Activated CD8-positive, alpha-beta T cell treated with anti-CD3 and anti-CD28 coated beads for 36 hours (primary cell): ENCODE data around the gene TEKT5. TPM values are rescaled to one million over a fixed set of nuclear protein-coding genes. Genes with fewer than 3 reads are reported as not detected.

Source experiments
- ATAC-seq: fragments of 200-7000 bp; cut with Tn5 transposase; one replicate; pipeline ENCODE4 v1.10.0; 2021; ENCODE audit warnings: mild to moderate bottlenecking, moderate library complexity
- CTCF ChIA-PET: fragments of 350-600 bp; sonication (Branson Sonifier 250); formaldehyde crosslinking; loops from one replicate; lab custom pipeline; 2021; ENCODE audit warnings: antibody characterized with exemption; lab: Charles Lee
- POLR2A ChIA-PET: fragments of 350-600 bp; sonication (Branson Sonifier 250); formaldehyde crosslinking; loops from one replicate; lab custom pipeline; 2021; ENCODE audit warnings: antibody characterized with exemption; lab: Charles Lee
- DNase-seq: peaks from one replicate; pipeline ENCODE4 v3.0.0-alpha.2; 2020
- H3K27ac Mint-ChIP-seq: one replicate; pipeline ENCODE4 v1.8.0; 2021; ENCODE audit warnings: mild to moderate bottlenecking, mixed read lengths
- H3K27me3 Mint-ChIP-seq: one replicate; pipeline ENCODE4 v1.8.0; 2021; ENCODE audit warnings: mixed read lengths
- H3K36me3 Mint-ChIP-seq: one replicate; pipeline ENCODE4 v1.8.0; 2021; ENCODE audit warnings: low read depth, mixed read lengths
- H3K4me1 Mint-ChIP-seq: one replicate; pipeline ENCODE4 v1.8.0; 2021; ENCODE audit warnings: low read depth, mixed read lengths
- H3K4me3 Mint-ChIP-seq: one replicate; pipeline ENCODE4 v1.8.0; 2021; ENCODE audit warnings: mild to moderate bottlenecking, moderate library complexity, mixed read lengths
- H3K9me3 Mint-ChIP-seq: one replicate; pipeline ENCODE4 v1.8.0; 2021; ENCODE audit warnings: mixed read lengths
- intact Hi-C: fragments of 100-400 bp; cut with micrococcal nuclease; formaldehyde crosslinking; loops from one replicate; pipeline ENCODE4 v1.10.0; 2022
- total RNA-seq, 2 experiments: library from RNA; stranded (reverse); gene quantifications; one replicate each; pipeline ENCODE4 v1.2.3, GENCODE V29; 2021
- TF ChIP-seq, protein P1 (sequence below): fragments of 200-600 bp; IDR thresholded peaks from one replicate; pipeline ENCODE4 v1.8.0; 2022; ENCODE audit warnings: antibody characterized with exemption, mild to moderate bottlenecking

The TEKT5 gene
- total RNA-seq, 2 experiments from 2014 or later, result 0.16 to 0.43 TPM

DNA sequence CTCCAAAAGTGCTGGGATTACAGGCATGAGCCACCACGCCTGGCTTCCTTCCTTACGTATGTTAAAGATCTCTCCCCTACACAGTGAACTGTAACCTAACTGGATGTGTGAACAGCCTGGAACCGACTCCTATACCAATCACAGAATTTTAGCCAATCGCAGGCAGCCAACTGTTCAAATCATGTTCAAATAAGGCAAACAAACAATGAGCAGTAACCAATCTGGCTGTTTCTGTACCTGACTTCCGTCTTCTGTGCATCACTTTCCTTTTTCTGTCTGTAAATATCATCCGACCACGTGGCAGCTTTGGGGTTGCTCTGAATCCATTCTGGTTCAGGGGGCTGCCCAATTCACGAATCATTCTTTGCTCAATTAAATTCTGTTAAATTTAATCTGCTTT is 27.5 kb downstream of the TEKT5 start:
- ChIA-PET POLR2A (no interaction called here), CTCF (interaction anchor here (1.0 kb wide), 1 partner anchor 10 kb away, joined by 3 read pairs; no protein-coding TSS in a partner anchor)
- ATAC-seq, result no peak
- Mint-ChIP-seq H3K9me3 (no peaks in the 10 kb centered on the region), H3K27ac (no peak overlapping the region), H3K36me3 (no peaks in the 10 kb centered on the region), H3K4me3 (no peak overlapping the region), H3K27me3 (peaks cover 4% of the 10 kb centered on the region), H3K4me1 (no peaks in the 10 kb centered on the region)
- TF ChIP-seq, protein P1, sequence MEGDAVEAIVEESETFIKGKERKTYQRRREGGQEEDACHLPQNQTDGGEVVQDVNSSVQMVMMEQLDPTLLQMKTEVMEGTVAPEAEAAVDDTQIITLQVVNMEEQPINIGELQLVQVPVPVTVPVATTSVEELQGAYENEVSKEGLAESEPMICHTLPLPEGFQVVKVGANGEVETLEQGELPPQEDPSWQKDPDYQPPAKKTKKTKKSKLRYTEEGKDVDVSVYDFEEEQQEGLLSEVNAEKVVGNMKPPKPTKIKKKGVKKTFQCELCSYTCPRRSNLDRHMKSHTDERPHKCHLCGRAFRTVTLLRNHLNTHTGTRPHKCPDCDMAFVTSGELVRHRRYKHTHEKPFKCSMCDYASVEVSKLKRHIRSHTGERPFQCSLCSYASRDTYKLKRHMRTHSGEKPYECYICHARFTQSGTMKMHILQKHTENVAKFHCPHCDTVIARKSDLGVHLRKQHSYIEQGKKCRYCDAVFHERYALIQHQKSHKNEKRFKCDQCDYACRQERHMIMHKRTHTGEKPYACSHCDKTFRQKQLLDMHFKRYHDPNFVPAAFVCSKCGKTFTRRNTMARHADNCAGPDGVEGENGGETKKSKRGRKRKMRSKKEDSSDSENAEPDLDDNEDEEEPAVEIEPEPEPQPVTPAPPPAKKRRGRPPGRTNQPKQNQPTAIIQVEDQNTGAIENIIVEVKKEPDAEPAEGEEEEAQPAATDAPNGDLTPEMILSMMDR, result no peak
- DNase-seq, result no peak
- intact Hi-C loops, result loop anchor here (10.0 kb wide), 1 partner anchor 68 kb away; no protein-coding TSS in a partner anchor

DNA sequence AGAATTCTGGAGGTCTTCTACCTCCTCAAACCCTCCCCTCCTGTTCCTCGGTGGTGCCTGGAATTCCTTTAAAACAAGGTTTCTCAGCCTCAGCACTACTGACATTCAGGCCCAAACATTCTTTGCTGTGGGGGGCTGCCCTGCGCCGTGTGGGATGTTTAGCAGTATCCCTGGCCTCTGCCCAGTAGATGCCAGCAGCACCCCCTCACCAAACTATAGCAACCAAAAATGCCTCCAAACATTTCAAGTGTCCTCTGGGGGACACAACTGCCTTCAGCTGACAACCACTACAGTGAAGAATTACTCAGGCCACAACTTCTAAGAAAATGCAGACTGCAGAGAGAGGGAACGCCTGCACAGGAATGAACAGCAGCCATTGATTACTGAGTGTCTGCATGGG is 28.4 kb downstream of the TEKT5 start:
- H3K27me3 Mint-ChIP-seq, result peaks cover 4% of the 10 kb centered on the region
- POLR2A ChIA-PET, result no interaction called here
- CTCF ChIA-PET, result interaction anchor here (1.0 kb wide), 1 partner anchor 252 kb away, joined by 3 read pairs; no protein-coding TSS in a partner anchor
- DNase-seq, result no peak
- H3K27ac Mint-ChIP-seq, result no peak overlapping the region
- no peak overlapping the region for H3K4me3 Mint-ChIP-seq
- H3K9me3 Mint-ChIP-seq, result no peaks in the 10 kb centered on the region
- H3K4me1 Mint-ChIP-seq, result no peaks in the 10 kb centered on the region
- no peak for ATAC-seq
- H3K36me3 Mint-ChIP-seq, result no peaks in the 10 kb centered on the region
- intact Hi-C loops, result loop anchor here (10.0 kb wide), 1 partner anchor 69 kb away; no protein-coding TSS in a partner anchor
- TF ChIP-seq, protein P1, result no peak

DNA sequence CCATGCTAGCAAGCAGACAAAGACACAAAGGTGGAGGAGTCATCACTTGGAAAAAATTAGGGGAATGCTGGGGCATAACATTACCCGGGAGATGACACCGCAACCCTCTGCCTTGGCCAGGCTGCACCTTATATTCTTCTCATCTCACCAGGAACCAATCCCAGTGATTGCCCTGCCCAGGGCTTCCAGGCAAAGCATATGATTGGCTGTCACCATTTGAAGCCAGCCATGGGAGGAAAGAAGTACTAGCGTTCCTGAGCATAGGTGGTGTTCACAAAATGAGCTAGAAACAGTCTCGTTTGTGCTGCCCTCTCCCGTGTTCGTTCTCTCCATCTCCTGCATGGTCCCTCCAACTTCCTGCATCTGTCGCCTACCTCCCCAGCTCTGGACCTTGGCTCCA is 29.6 kb downstream of the TEKT5 start:
- no peak overlapping the region for H3K4me3 Mint-ChIP-seq
- ATAC-seq, result no peak
- ChIA-PET CTCF (interaction anchor here (0.9 to 1.8 kb wide), 3 partner anchors 150 to 254 kb away, joined by 3 read pairs; no protein-coding TSS in a partner anchor), POLR2A (no interaction called here)
- H3K27ac Mint-ChIP-seq, result no peak overlapping the region
- DNase-seq, result no peak
- no peaks in the 10 kb centered on the region for H3K9me3 Mint-ChIP-seq
- peaks cover 4% of the 10 kb centered on the region for H3K27me3 Mint-ChIP-seq
- H3K4me1 Mint-ChIP-seq, result no peaks in the 10 kb centered on the region
- no peaks in the 10 kb centered on the region for H3K36me3 Mint-ChIP-seq
- intact Hi-C loops, result loop anchor here (10.0 kb wide), 1 partner anchor 70 kb away; no protein-coding TSS in a partner anchor
- TF ChIP-seq, protein P1, result no peak

DNA sequence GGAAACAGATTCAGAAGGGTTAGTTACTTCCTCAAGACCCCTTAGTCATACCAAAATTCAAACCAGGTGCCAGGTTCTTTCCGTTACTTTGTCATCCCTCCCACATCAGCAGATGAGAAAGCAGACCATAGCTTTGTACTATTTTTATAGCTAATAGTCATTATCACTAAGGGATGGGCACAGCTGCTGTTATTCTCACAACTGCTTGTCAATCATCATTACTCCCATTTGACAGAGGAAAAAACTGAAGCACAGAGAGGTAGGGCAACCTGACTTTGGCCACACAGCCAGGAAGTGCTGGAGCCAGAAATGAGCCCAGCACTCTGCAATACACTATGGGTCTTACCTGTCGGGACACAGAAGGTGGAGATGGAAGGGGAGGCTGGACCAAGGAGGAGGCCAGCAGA is 30.0 kb downstream of the TEKT5 start:
- DNase-seq, result no peak
- Mint-ChIP-seq H3K9me3 (no peaks in the 10 kb centered on the region), H3K4me3 (no peak overlapping the region), H3K36me3 (no peaks in the 10 kb centered on the region), H3K27me3 (peaks cover 4% of the 10 kb centered on the region), H3K27ac (no peak overlapping the region), H3K4me1 (no peaks in the 10 kb centered on the region)
- ChIA-PET POLR2A (no interaction called here), CTCF (interaction anchor here (0.9 to 1.8 kb wide), 2 partner anchors 150 to 228 kb away, joined by 3 read pairs; no protein-coding TSS in a partner anchor)
- no peak for ATAC-seq
- intact Hi-C loops, result loop anchor here (10.0 kb wide), 1 partner anchor 70 kb away; no protein-coding TSS in a partner anchor
- TF ChIP-seq, protein P1, result no peak

DNA sequence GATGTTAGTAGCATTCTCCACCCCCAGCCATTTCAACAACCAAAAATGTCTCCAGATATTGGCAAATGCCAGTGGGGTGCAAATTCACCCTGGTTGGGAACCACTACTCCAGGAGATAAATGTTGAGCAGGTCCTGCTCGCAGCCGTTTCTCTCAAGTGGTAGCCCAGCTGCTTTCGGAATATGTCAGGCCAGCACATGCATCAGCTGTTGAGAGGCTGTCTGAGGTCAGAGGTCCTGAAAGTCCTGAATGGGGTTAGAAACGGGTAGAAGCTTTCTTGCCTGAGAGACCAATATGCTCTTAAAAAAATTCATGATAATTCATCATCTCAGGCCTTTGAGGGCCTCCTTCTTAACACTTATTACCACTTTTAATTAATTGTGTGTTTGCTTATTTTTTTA is 31.0 kb downstream of the TEKT5 start:
- no peaks in the 10 kb centered on the region for H3K9me3 Mint-ChIP-seq
- intact Hi-C loops, result loop anchor here (10.0 kb wide), 1 partner anchor 71 kb away; no protein-coding TSS in a partner anchor
- ChIA-PET POLR2A (no interaction called here), CTCF (no interaction called here)
- TF ChIP-seq, protein P1, result no peak
- H3K27me3 Mint-ChIP-seq, result peaks cover 6% of the 10 kb centered on the region
- H3K27ac Mint-ChIP-seq, result no peak overlapping the region
- H3K4me3 Mint-ChIP-seq, result no peak overlapping the region
- ATAC-seq (no peak), DNase-seq (no peak)
- no peaks in the 10 kb centered on the region for H3K36me3 Mint-ChIP-seq
- H3K4me1 Mint-ChIP-seq, result no peaks in the 10 kb centered on the region
